Activated T-helper 1 cell treated with anti-CD3 and anti-CD28 coated beads, Interleukin-12 subunit alpha, Interleukin-12 subunit beta, Interleukin-2, Interleukin-4 antibody, amounts not matched to agents 30 ng/mL and 10 ng/mL and 1 ng/mL, durations not matched to agents 14 hours and 24 hours and 36 hours (primary cell): Measurements from ENCODE around the gene PPARD. TPM values are rescaled to one million over a fixed set of nuclear protein-coding genes. Genes with fewer than 3 reads are reported as not detected.
A peak's percentile ranks its signal among the peaks of the same experiment; 100 is the strongest.

ENCODE experiments used
- DNase-seq: peaks from one replicate; pipeline ENCODE4 v3.0.0; 2021; ENCODE audit warnings: low spot score
- H3K27ac Mint-ChIP-seq: one replicate; pipeline ENCODE4 v1.8.0; 2021; ENCODE audit warnings: mild to moderate bottlenecking, mixed read lengths
- H3K27me3 Mint-ChIP-seq: one replicate; pipeline ENCODE4 v1.8.0; 2022; ENCODE audit warnings: mild to moderate bottlenecking, moderate library complexity, mixed read lengths; ENCODE audit not compliant: insufficient read depth
- H3K36me3 Mint-ChIP-seq: one replicate; pipeline ENCODE4 v1.8.0; 2021; ENCODE audit warnings: low read depth, mixed read lengths
- H3K4me1 Mint-ChIP-seq: one replicate; pipeline ENCODE4 v1.8.0; 2021; ENCODE audit warnings: low read depth, mixed read lengths
- H3K4me3 Mint-ChIP-seq: one replicate; pipeline ENCODE4 v1.8.0; 2021; ENCODE audit warnings: mild to moderate bottlenecking, moderate library complexity, mixed read lengths
- H3K9me3 Mint-ChIP-seq: one replicate; pipeline ENCODE4 v1.8.0; 2021; ENCODE audit warnings: mixed read lengths
- intact Hi-C: fragments of 100-400 bp; cut with micrococcal nuclease; formaldehyde crosslinking; loops from one replicate; pipeline ENCODE4 v1.15.1; 2024
- total RNA-seq: library from RNA; stranded (reverse); gene quantifications from 2 replicates; pipeline ENCODE4 v1.2.3, GENCODE V29; 2022

Gene PPARD
- total RNA-seq, 1 donor from 2014 or later = 17.4 TPM

- H3K36me3 Mint-ChIP-seq = peaks cover 45% of the 10 kb centered on the region
- peaks cover 36% of the 10 kb centered on the region for H3K4me1 Mint-ChIP-seq
- H3K27me3 Mint-ChIP-seq = no peaks in the 10 kb centered on the region
- peak overlapping the region; percentile 97 for H3K4me3 Mint-ChIP-seq
- H3K9me3 Mint-ChIP-seq = no peaks in the 10 kb centered on the region
- peak overlapping the region; percentile 98 for H3K27ac Mint-ChIP-seq
- intact Hi-C loops = loop anchor here (2.0 kb wide), 1 partner anchor 83 kb away; no protein-coding TSS in a partner anchor
- DNase-seq = no peak
Measured at GRCh38 chr6:35469751-35470662, 127.6 kb downstream of the PPARD start.

- intact Hi-C loops = no loop called here
Measured at GRCh38 chr6:35470663-35471120, 128.3 kb downstream of the PPARD start.

GRCh38 chr6:35471836-35472345 is 129.5 kb downstream of the PPARD start:
- Mint-ChIP-seq H3K27ac (no peak overlapping the region), H3K36me3 (peaks cover 41% of the 10 kb centered on the region), H3K9me3 (no peaks in the 10 kb centered on the region), H3K27me3 (no peaks in the 10 kb centered on the region), H3K4me3 (peak overlapping the region; percentile 97), H3K4me1 (peaks cover 39% of the 10 kb centered on the region)
- intact Hi-C loops = no loop called here
- DNase-seq = no peak

More at GRCh38 chr6:35470663-35471120, 128.3 kb downstream of the PPARD start:
- H3K27ac Mint-ChIP-seq = peak overlapping the region; percentile 98
- no peak for DNase-seq
- H3K4me3 Mint-ChIP-seq = peak overlapping the region; percentile 97
- H3K9me3 Mint-ChIP-seq = no peaks in the 10 kb centered on the region
- peaks cover 39% of the 10 kb centered on the region for H3K4me1 Mint-ChIP-seq
- H3K27me3 Mint-ChIP-seq = no peaks in the 10 kb centered on the region
- H3K36me3 Mint-ChIP-seq = peaks cover 41% of the 10 kb centered on the region

GRCh38 chr6:35473075-35473849 is 130.9 kb downstream of the PPARD start:
- peak overlapping the region; percentile 23 for H3K27ac Mint-ChIP-seq
- H3K36me3 Mint-ChIP-seq = peaks cover 39% of the 10 kb centered on the region
- H3K4me3 Mint-ChIP-seq = no peak overlapping the region
- no peaks in the 10 kb centered on the region for H3K27me3 Mint-ChIP-seq
- no peak for DNase-seq
- peaks cover 30% of the 10 kb centered on the region for H3K4me1 Mint-ChIP-seq
- intact Hi-C loops = no loop called here
- H3K9me3 Mint-ChIP-seq = no peaks in the 10 kb centered on the region

- no peaks in the 10 kb centered on the region for H3K9me3 Mint-ChIP-seq
- no peak for DNase-seq
- H3K27ac Mint-ChIP-seq = no peak overlapping the region
- H3K36me3 Mint-ChIP-seq = peaks cover 36% of the 10 kb centered on the region
- intact Hi-C loops = no loop called here
- peaks cover 30% of the 10 kb centered on the region for H3K4me1 Mint-ChIP-seq
- H3K4me3 Mint-ChIP-seq = no peak overlapping the region
- H3K27me3 Mint-ChIP-seq = no peaks in the 10 kb centered on the region
Measured at GRCh38 chr6:35473850-35474130, 131.4 kb downstream of the PPARD start.

GRCh38 chr6:35474131-35474941 is 132.0 kb downstream of the PPARD start:
- no peak for DNase-seq
- Mint-ChIP-seq H3K4me1 (peaks cover 29% of the 10 kb centered on the region), H3K27me3 (no peaks in the 10 kb centered on the region), H3K9me3 (no peaks in the 10 kb centered on the region), H3K4me3 (no peak overlapping the region), H3K27ac (no peak overlapping the region), H3K36me3 (peaks cover 30% of the 10 kb centered on the region)
- intact Hi-C loops = no loop called here

- no peak for DNase-seq
- intact Hi-C loops = no loop called here
- Mint-ChIP-seq H3K4me3 (no peak overlapping the region), H3K36me3 (peaks cover 23% of the 10 kb centered on the region), H3K4me1 (peaks cover 21% of the 10 kb centered on the region), H3K27me3 (no peaks in the 10 kb centered on the region), H3K27ac (no peak overlapping the region), H3K9me3 (no peaks in the 10 kb centered on the region)
Measured at GRCh38 chr6:35474942-35475570, 132.7 kb downstream of the PPARD start.

GRCh38 chr6:35475573-35475972 is 133.2 kb downstream of the PPARD start:
- Mint-ChIP-seq H3K4me3 (no peak overlapping the region), H3K27ac (no peak overlapping the region), H3K4me1 (peaks cover 16% of the 10 kb centered on the region), H3K9me3 (no peaks in the 10 kb centered on the region), H3K36me3 (peaks cover 18% of the 10 kb centered on the region), H3K27me3 (no peaks in the 10 kb centered on the region)
- DNase-seq = no peak
- intact Hi-C loops = no loop called here

- Mint-ChIP-seq H3K9me3 (no peaks in the 10 kb centered on the region), H3K27me3 (no peaks in the 10 kb centered on the region), H3K4me1 (peaks cover 12% of the 10 kb centered on the region), H3K36me3 (peaks cover 14% of the 10 kb centered on the region), H3K27ac (no peak overlapping the region), H3K4me3 (no peak overlapping the region)
- DNase-seq = no peak
- intact Hi-C loops = no loop called here
Measured at GRCh38 chr6:35476004-35476403, 133.6 kb downstream of the PPARD start.

- no peak for DNase-seq
- intact Hi-C loops = no loop called here
- H3K27ac Mint-ChIP-seq = no peak overlapping the region
- H3K4me3 Mint-ChIP-seq = no peak overlapping the region
- H3K27me3 Mint-ChIP-seq = no peaks in the 10 kb centered on the region
- H3K4me1 Mint-ChIP-seq = peaks cover 8% of the 10 kb centered on the region
- H3K36me3 Mint-ChIP-seq = peaks cover 7% of the 10 kb centered on the region
- H3K9me3 Mint-ChIP-seq = no peaks in the 10 kb centered on the region
Measured at GRCh38 chr6:35477028-35477427, 134.7 kb downstream of the PPARD start.
